ENCODE data around the gene SLC22A13.

Gene SLC22A13

Small RNAs within 50 kb of the gene (small RNA-seq; reads per million reads assigned to genes)
- 0 reads per million in 2 experiments for gene RNU6-235P

Data from SK-N-DZ (cell line).